ENCODE measurements around the gene SAC3D1.
A peak's percentile ranks its signal among the peaks of the same experiment; 100 is the strongest.

SAC3D1 gene

GRCh38 chr11:65058419-65059054, 17.5 kb downstream of the SAC3D1 start, which contains the start of gene NAALADL1:
Gene NAALADL1 (minus strand): TSS chr11:65058553. CDS start chr11:65058521, 32 bp downstream.
- no peak for FAIRE-seq
- DNase-seq (ENCODE audit: insufficient read length, low spot score), result no peak

- DNase-seq (ENCODE audit: insufficient read length, low spot score), result no peak
- no peak for FAIRE-seq
Observed at GRCh38 chr11:65059523-65059922, 18.5 kb downstream of the SAC3D1 start.

DNA sequence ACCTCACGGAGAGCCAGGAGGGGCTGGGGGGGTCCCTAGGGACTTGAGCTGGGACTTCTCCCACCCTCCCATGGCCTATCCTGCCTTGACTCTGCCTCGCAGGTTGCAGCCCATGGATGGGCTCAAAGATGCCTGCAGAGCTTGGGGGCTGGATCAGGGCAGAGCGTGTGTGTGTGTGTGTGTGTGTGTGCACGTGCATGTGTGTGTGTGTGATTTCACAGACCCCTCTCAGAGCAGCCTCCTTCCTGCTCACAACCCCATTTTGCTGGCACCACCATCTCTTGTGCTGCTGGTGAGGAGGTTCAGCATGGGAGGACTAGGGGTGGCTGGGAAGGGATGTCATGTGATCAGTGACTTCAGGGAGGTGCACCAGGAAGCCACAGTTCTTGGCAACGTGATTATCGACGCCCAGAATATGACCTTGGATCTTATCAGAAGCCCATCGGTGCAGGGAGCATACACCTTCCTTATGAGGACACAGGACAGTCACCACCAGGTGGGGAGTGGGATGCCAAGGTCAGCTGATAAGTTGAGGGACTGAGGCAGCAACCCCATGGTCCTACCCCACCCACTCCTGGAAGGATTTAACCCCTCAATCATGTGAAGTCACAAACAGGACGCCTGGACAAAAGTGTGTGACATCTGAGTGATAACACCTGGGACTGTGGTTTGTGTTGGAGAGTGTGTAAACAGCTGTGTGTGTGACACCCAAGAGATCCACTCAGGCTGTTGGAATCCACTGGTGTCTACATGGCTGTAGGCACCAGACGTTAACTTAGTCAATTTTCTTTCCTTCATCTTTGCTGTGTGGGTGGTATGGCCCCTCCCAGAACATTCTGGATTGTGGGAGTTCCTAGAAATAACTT, 19.2 kb downstream of the SAC3D1 start:
- FAIRE-seq (no peak), DNase-seq (ENCODE audit: insufficient read length, low spot score) (no peak)

GRCh38 chr11:65060913-65061408, 20.0 kb downstream of the SAC3D1 start:
- FAIRE-seq (no peak), DNase-seq (ENCODE audit: insufficient read length, low spot score) (no peak)

GRCh38 chr11:65063532-65063931, 22.5 kb downstream of the SAC3D1 start:
- FAIRE-seq, result no peak
- no peak for DNase-seq (ENCODE audit: insufficient read length, low spot score)

DNA sequence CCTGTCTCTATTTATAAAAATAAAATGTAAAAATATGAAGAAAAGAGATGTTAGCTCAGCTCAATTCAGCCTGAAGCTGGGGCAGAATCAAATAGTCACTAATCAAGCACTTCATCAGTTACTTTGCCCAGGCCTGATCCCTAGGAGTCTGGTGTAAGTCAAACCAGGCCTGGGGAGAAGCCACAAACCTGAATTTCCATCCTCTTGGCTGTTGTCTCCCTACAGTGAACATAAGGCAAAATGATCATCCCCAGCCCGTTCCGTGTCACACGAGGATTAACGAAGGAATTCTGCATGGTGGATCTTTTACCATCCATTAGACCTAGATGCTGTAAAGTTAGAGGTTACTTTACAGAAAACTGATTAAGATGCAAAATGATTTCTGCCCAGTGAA, 23.8 kb downstream of the SAC3D1 start:
- DNase-seq (ENCODE audit: insufficient read length, low spot score) (no peak), FAIRE-seq (no peak)

GRCh38 chr11:65065851-65066250, 24.8 kb downstream of the SAC3D1 start:
- no peak for DNase-seq (ENCODE audit: insufficient read length, low spot score)
- FAIRE-seq, result no peak

DNA sequence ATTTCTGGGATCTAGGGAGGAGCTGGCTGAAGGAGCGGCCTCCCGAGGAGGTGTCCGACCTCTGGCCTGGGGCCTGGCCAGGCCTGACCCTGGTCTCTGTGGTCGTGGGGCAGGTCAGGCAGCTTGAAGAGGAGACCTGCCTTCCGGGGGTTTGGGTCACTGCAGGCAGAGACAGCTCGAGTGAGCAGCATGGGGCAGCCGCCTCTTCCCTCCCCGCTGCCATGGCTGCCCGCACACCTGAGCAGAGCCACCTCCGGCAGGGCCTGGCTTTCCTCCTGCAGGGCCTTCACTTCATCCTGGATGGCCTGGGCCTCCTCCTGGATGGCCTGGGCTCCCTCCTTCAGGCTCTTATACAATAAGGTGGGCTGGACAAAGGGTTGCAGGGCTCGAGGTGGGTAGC, 25.3 kb downstream of the SAC3D1 start:
- DNase-seq (ENCODE audit: insufficient read length, low spot score), result no peak
- FAIRE-seq, result no peak

DNA sequence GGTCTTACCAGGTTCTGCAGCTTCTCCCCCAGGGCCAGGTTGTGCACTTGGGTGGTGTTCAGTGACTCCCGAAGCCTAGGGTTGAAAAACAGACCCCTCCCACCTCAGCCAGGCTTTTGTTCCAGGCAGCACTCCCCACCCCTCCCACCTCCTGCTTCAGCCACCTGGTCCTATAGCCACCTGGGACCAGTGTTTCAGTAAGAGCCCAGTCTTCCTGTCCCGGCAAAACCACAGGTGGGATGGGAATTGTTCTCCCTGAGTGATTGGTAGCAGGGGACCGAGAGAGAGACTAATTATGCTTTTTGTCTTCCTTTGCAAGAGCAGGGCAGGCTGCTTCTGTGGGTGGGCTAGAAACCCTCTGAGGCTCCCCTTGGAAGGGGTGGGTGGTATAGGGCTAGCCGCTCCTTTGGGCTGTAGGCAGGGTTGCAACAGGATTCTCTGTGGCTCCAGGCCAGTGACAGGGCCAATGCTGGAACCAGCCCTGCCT, 25.8 kb downstream of the SAC3D1 start:
- DNase-seq (ENCODE audit: insufficient read length, low spot score), result no peak
- FAIRE-seq, result no peak

DNA sequence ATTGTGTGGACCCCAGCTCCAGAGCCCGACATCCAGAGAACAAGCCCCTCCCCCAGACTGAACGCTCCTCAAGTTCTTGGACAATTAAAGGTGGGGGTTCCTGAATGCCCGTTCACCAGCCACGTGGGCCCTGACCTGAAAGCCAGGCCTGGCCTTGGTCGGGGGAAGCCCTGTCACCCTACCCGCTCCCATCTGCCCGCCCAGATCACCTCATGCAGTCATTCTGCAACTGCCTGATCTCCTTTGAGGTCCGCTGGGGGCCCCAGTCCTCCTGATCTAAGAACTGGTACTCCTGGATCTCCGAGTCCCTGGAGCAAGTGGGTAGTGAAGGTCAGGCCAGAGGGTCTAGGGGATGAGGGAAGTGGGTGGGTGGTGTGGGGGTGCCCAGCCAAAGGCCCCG, 26.4 kb downstream of the SAC3D1 start:
- FAIRE-seq, result no peak
- DNase-seq (ENCODE audit: insufficient read length, low spot score), result no peak

GRCh38 chr11:65069217-65069616, 28.2 kb downstream of the SAC3D1 start:
- FAIRE-seq (no peak), DNase-seq (ENCODE audit: insufficient read length, low spot score) (no peak)

DNA sequence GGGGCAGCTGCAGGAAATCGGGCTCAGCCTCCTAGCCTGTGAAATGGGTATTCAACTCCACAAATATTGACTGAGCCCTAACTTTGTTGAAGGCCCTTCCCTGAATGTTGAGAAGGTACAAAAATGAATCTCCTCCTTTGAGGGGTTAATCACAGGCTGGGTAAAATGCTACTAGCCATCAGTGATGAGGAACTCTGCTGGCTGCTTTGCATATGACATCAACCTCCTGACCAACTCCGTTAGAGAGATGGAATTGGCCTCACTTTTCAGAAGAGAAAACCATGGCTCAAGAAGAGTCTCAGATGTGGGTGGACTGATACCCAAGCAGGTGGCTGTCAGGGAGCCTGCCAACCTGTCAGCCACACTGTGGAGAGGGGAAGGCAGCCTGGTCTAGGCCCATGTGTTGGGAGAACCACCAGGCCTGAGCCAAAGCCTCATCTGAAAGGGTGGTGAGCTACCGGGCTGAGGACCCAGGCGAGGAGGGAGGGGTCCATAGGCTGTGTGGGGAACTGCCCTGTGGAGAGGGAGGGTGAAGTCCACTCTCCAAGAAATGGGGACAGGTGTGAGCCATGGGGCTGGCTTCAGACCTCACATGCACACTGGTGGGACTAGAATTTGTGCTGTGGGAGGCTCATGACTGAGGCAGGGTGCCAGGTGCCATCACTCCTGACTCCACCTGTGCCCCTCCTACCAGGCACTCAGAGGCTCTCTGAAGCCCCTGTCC, 31.1 kb downstream of the SAC3D1 start:
- FAIRE-seq (no peak), DNase-seq (ENCODE audit: insufficient read length, low spot score) (no peak)

- FAIRE-seq, result no peak
Observed at GRCh38 chr11:65072631-65072966, 31.6 kb downstream of the SAC3D1 start.

GRCh38 chr11:65077451-65077850, 36.4 kb downstream of the SAC3D1 start:
- DNase-seq (ENCODE audit: insufficient read length, low spot score) (no peak), FAIRE-seq (no peak)

More at GRCh38 chr11:65072631-65072966, 31.6 kb downstream of the SAC3D1 start:
- no peak for DNase-seq (ENCODE audit: insufficient read length, low spot score)

DNA sequence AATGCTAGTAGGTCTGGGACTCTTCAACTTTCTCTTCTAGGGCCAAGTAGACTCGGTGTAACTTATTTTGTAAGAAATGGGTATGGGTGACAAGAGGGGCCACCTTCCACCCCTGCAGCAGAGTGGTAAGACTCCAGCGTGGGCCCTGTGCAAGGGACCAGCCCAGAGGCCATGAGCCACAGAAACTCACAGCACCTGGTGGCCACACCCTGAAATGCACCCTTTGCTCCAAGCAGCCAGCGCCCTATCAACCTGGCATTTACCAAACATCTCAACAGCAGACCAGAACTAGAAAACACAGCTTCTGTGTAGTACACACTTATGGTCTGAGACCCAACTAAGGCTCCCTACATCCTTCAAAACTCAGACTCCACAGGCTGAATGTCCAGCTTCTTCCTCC, 37.1 kb downstream of the SAC3D1 start:
- peak; percentile 55 for FAIRE-seq

DNA sequence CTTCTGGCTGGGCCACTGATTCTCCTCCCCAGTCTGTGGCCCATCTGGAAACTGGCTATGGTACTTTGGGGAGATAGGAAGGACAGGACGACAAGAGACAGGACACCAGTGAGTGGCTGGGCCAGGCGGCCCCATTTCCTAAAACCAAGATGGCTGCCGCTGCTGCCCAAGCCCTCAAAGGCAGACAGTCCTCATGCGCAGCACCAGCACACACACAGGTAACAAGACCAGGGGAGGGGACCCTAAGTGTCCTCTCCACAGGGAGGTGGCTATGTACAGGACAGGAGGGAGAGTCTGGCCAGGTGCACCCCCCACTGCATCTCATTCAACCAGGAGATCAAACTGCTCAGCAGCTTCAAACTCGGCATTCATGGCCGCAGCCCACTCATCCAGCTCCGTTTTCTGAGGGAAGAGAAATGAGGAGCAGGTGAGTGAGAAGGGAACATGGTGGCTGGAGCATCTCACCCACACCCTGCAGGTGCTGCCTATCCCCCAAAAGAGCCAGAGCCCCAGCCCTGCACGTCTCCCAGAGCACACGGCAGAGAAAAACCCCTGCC, 37.9 kb downstream of the SAC3D1 start:
- DNase-seq (ENCODE audit: insufficient read length, low spot score) (no peak), FAIRE-seq (no peak)

More for the DNA sequence above, 37.1 kb downstream of the SAC3D1 start:
- no peak for DNase-seq (ENCODE audit: insufficient read length, low spot score)

DNA sequence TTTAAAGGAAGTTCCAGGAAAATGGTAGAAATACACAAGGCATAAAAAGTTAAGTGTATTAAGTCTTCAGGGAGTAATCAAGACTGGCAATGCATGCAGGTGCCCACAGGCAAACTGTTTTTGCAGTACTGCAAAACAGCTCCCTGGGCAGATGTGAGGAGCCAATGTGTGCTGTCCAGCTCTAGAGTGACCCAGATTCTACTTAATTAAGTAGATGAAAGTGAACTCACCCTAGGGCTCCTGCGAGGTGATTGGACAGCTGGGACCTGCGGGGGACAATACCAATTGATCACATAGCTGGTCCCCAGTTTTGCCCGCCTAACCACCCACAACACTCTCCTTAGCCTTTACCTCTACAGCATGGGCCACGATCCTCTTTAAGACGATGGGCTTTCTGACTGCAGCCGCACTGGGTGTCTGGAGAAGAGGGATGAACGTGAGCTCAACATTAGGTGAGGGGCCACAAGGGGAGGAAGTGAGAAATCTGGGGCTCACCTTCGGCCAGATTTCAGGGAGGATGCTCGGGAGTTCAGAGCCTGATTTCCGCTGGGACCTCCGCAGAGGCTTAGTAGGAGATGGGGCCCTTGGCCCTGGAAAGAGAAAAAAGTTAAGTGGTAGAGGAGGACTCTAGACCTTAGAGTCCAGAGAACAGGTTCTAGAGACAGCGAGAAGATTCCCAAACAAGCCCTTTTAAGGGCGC, 42.3 kb downstream of the SAC3D1 start:
- FAIRE-seq, result peak; percentile 44
- DNase-seq (ENCODE audit: insufficient read length, low spot score), result no peak

DNA sequence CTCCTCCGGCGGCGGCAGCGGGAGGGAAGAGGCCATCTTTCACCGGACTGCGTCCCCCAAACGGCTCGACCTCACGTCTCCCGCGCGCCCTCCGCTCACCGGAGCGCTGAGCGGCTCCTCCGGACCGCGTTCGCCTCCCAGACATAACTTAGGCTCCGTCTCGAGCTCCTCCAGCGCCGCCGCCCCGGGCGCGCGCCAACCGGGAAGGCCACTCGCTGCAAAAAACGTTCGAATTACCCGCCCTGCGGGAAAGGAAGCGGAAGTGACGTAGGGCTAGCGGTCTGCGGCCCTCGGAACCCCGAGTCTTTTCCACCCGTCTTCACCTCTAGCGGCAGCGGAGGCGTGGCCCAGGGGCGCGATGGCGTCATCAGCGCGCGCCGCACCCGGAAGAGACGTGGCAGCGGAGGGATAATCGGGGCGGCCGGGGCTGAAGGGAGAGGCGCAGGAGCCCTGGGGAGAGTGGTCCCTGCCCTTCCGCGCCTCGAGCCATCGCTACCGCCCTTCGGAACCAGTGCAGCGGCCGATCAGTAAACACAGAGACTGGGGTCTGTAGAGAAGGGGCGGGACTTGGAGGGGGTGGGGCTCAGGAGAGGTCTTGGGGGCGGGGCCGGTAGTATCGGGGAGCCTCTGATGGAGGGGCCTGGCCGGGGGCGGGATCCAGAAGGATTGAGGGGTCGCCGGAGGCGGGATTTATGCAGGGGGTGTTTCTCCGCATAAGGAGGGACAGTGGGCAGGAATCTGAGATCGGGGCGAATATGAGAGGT, 43.0 kb downstream of the SAC3D1 start, which contains the start of the genes CDCA5 and ZFPL1:
Gene CDCA5 (minus strand): TSS at position 207 of the 764 bp plus-strand sequence. CDS start 62 bp downstream, at position 145.
Gene ZFPL1 (plus strand): TSS at position 389 of the 764 bp plus-strand sequence. CDS start 477 bp downstream, outside the sequence.
- FAIRE-seq (peak; percentile 98), DNase-seq (ENCODE audit: insufficient read length, low spot score) (peak; percentile 99)

All from GM19239 (cell line).